ENCODE data around the gene RRAGC. TPM values are rescaled to one million over a fixed set of nuclear protein-coding genes. Genes with fewer than 3 reads are reported as not detected.
A peak's percentile ranks its signal among the peaks of the same experiment; 100 is the strongest.

The RRAGC gene
- total RNA-seq, 5 donors from 2014 or later (not counting 1 experiment from before 2014, with no cell fraction given), result 14.8 to 22.1 (median 18.8) TPM

- H3K4me3 Mint-ChIP-seq, result no peak overlapping the region
- ChIA-PET POLR2A (no interaction called here), CTCF (no interaction called here)
- DNase-seq (no peak), ATAC-seq (replicated peaks in 1 of 4) (no peak)
- H3K27ac Mint-ChIP-seq, result peak overlapping the region in 1 of 2 donors; percentile 16
- peaks cover 1 to 10% of the 10 kb centered on the region in 2 experiments for H3K4me1 ChIP-seq (ENCODE audit: control insufficient read depth in 1 of 2, extremely low read depth in 1 of 2, insufficient read depth in 2 of 2, low read length in 2 of 2)
- WGBS (ENCODE audit: insufficient coverage), result 90% methylated on average over 2 of the region's 4 CpGs
- peaks cover 18% of the 10 kb centered on the region for H3K36me3 Mint-ChIP-seq
- peaks cover 0 to 9% of the 10 kb centered on the region in 2 donors for H3K36me3 ChIP-seq (ENCODE audit: control insufficient read depth in 2 of 2, extremely low read depth in 1 of 2, insufficient read depth in 1 of 2, low read length in 1 of 2)
- no peak overlapping the region for H3K4me3 ChIP-seq (ENCODE audit: control insufficient read depth in 1 of 2, extremely low read depth in 1 of 2, low read length in 1 of 2)
- H3K27me3 ChIP-seq (replicated peaks in 1 of 2; ENCODE audit: control insufficient read depth in 2 of 2, extremely low read depth in 1 of 2, insufficient read depth in 2 of 2, low read length in 1 of 2), result no peaks in the 10 kb centered on the region
- H3K9me3 Mint-ChIP-seq, result no peaks in the 10 kb centered on the region
- H3K9me3 ChIP-seq, result no peaks in the 10 kb centered on the region
- no peaks in the 10 kb centered on the region for H3K27me3 Mint-ChIP-seq
- H3K27ac ChIP-seq (ENCODE audit: low read length), result no peak overlapping the region
- H3K4me1 Mint-ChIP-seq, result peaks cover 38 to 49% (median 47%) of the 10 kb centered on the region in 3 donors
Observed at GRCh38 chr1:38865112-38865715, 5.6 kb upstream of the RRAGC start.

- POLR2A ChIA-PET, result no interaction called here
- Mint-ChIP-seq H3K27me3 (no peaks in the 10 kb centered on the region), H3K4me1 (peaks cover 46 to 72% (median 62%) of the 10 kb centered on the region in 3 donors), H3K9me3 (no peaks in the 10 kb centered on the region), H3K4me3 (peak overlapping the region; percentile 81 to 94 (median 90)), H3K27ac (peak overlapping the region; percentile 76 to 83), H3K36me3 (peaks cover 11% of the 10 kb centered on the region)
- H3K4me1 ChIP-seq (ENCODE audit: control insufficient read depth in 1 of 2, extremely low read depth in 1 of 2, insufficient read depth in 2 of 2, low read length in 2 of 2), result peaks cover 9 to 28% of the 10 kb centered on the region in 2 experiments
- H3K4me3 ChIP-seq (ENCODE audit: control insufficient read depth in 1 of 2, extremely low read depth in 1 of 2, low read length in 1 of 2), result peak overlapping the region; percentile 83 to 89
- DNase-seq (no peak), ATAC-seq (replicated peaks in 1 of 4) (no peak)
- CTCF ChIA-PET, result no interaction called here
- WGBS (ENCODE audit: insufficient coverage), result 0% methylated on average over 3 of the region's 6 CpGs
- no peaks in the 10 kb centered on the region for H3K27me3 ChIP-seq (replicated peaks in 1 of 2; ENCODE audit: control insufficient read depth in 2 of 2, extremely low read depth in 1 of 2, insufficient read depth in 2 of 2, low read length in 1 of 2)
- H3K9me3 ChIP-seq, result no peaks in the 10 kb centered on the region
- H3K36me3 ChIP-seq (ENCODE audit: control insufficient read depth in 2 of 2, extremely low read depth in 1 of 2, insufficient read depth in 1 of 2, low read length in 1 of 2), result peaks cover 2 to 15% of the 10 kb centered on the region in 2 donors
- no peak overlapping the region for H3K27ac ChIP-seq (ENCODE audit: low read length)
Observed at GRCh38 chr1:38860454-38860795, 853 bp upstream of the RRAGC start.

- Mint-ChIP-seq H3K36me3 (peaks cover 17% of the 10 kb centered on the region), H3K9me3 (no peaks in the 10 kb centered on the region), H3K27ac (peak overlapping the region; percentile 86 to 87), H3K4me1 (peaks cover 48 to 73% (median 59%) of the 10 kb centered on the region in 3 donors), H3K27me3 (no peaks in the 10 kb centered on the region), H3K4me3 (peak overlapping the region; percentile 81 to 94 (median 90))
- peak; percentile 8 to 23 (median 20) for ATAC-seq (replicated peaks in 1 of 4)
- Histone ChIP-seq H3K27me3 (replicated peaks in 1 of 2; ENCODE audit: control insufficient read depth in 2 of 2, extremely low read depth in 1 of 2, insufficient read depth in 2 of 2, low read length in 1 of 2) (no peaks in the 10 kb centered on the region), H3K36me3 (ENCODE audit: control insufficient read depth in 2 of 2, extremely low read depth in 1 of 2, insufficient read depth in 1 of 2, low read length in 1 of 2) (peaks cover 5 to 23% of the 10 kb centered on the region in 2 donors), H3K27ac (ENCODE audit: low read length) (peak overlapping the region; percentile 49), H3K4me3 (ENCODE audit: control insufficient read depth in 1 of 2, extremely low read depth in 1 of 2, low read length in 1 of 2) (peak overlapping the region; percentile 77 to 85), H3K4me1 (ENCODE audit: control insufficient read depth in 1 of 2, extremely low read depth in 1 of 2, insufficient read depth in 2 of 2, low read length in 2 of 2) (peaks cover 9 to 28% of the 10 kb centered on the region in 2 experiments), H3K9me3 (no peaks in the 10 kb centered on the region)
- 0% methylated on average over 35 of the region's 51 CpGs for WGBS (ENCODE audit: insufficient coverage)
- POLR2A ChIA-PET, result no interaction called here
- CTCF ChIA-PET, result no interaction called here
- peak in 27 of 35 experiments; percentile 2 to 50 (median 13) for DNase-seq
Observed at GRCh38 chr1:38858833-38859560, 575 bp downstream of the RRAGC start.

- peak overlapping the region in 1 of 2 donors; percentile 1 for H3K27ac Mint-ChIP-seq
- H3K36me3 Mint-ChIP-seq, result peaks cover 39% of the 10 kb centered on the region
- peaks cover 34 to 40% (median 36%) of the 10 kb centered on the region in 3 donors for H3K4me1 Mint-ChIP-seq
Observed at GRCh38 chr1:38852780-38853179, 6.8 kb downstream of the RRAGC start.

DNA sequence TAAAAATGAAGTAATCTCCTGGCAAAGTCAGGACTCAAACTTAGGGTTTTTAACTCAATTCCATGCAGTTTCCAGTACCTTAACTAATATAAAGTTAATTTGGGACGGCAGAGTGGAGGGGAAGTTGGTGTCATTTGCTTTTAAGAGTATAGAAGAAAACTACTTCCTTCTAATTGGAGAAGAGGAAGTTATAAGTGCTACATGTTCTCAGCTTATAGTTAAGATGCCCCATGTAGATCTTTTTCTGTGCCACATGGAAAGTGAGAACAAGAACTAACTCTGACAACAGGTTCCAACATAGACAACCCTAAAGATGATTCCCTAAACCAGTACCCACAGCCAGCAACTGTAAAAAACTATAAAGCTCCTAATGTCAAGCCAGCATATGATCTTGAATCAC is 11.5 kb downstream of the RRAGC start:
- H3K27me3 Mint-ChIP-seq, result no peaks in the 10 kb centered on the region
- Histone ChIP-seq H3K9me3 (no peaks in the 10 kb centered on the region), H3K36me3 (ENCODE audit: control insufficient read depth in 2 of 2, extremely low read depth in 1 of 2, insufficient read depth in 1 of 2, low read length in 1 of 2) (peaks cover 19 to 61% of the 10 kb centered on the region in 2 donors), H3K4me3 (ENCODE audit: control insufficient read depth in 1 of 2, extremely low read depth in 1 of 2, low read length in 1 of 2) (no peak overlapping the region), H3K4me1 (ENCODE audit: control insufficient read depth in 1 of 2, extremely low read depth in 1 of 2, insufficient read depth in 2 of 2, low read length in 2 of 2) (peaks cover 0 to 3% of the 10 kb centered on the region in 2 experiments), H3K27me3 (replicated peaks in 1 of 2; ENCODE audit: control insufficient read depth in 2 of 2, extremely low read depth in 1 of 2, insufficient read depth in 2 of 2, low read length in 1 of 2) (no peaks in the 10 kb centered on the region), H3K27ac (ENCODE audit: low read length) (no peak overlapping the region)
- no peak overlapping the region for H3K27ac Mint-ChIP-seq
- DNase-seq (no peak), ATAC-seq (replicated peaks in 1 of 4) (no peak)
- WGBS (ENCODE audit: insufficient coverage), result no CpG with 5 or more reads among the region's 1 CpG
- H3K4me3 Mint-ChIP-seq, result no peak overlapping the region
- ChIA-PET POLR2A (no interaction called here), CTCF (interaction anchor here in 1 of 2 donors (0.7 kb wide), 1 partner anchor 11 kb away, joined by 3 read pairs; no protein-coding TSS in a partner anchor)
- H3K4me1 Mint-ChIP-seq, result peaks cover 20 to 27% (median 24%) of the 10 kb centered on the region in 3 donors
- H3K9me3 Mint-ChIP-seq, result peaks cover 0 to 3% (median 0%) of the 10 kb centered on the region in 3 donors
- peaks cover 51% of the 10 kb centered on the region for H3K36me3 Mint-ChIP-seq

More at GRCh38 chr1:38852780-38853179, 6.8 kb downstream of the RRAGC start:
- ChIA-PET CTCF (no interaction called here), POLR2A (no interaction called here)
- Histone ChIP-seq H3K36me3 (ENCODE audit: control insufficient read depth in 2 of 2, extremely low read depth in 1 of 2, insufficient read depth in 1 of 2, low read length in 1 of 2) (peaks cover 9 to 54% of the 10 kb centered on the region in 2 donors), H3K27ac (ENCODE audit: low read length) (no peak overlapping the region), H3K9me3 (no peaks in the 10 kb centered on the region), H3K27me3 (replicated peaks in 1 of 2; ENCODE audit: control insufficient read depth in 2 of 2, extremely low read depth in 1 of 2, insufficient read depth in 2 of 2, low read length in 1 of 2) (no peaks in the 10 kb centered on the region), H3K4me1 (ENCODE audit: control insufficient read depth in 1 of 2, extremely low read depth in 1 of 2, insufficient read depth in 2 of 2, low read length in 2 of 2) (peaks cover under 1 to 5% of the 10 kb centered on the region in 2 experiments), H3K4me3 (ENCODE audit: control insufficient read depth in 1 of 2, extremely low read depth in 1 of 2, low read length in 1 of 2) (no peak overlapping the region)
- Mint-ChIP-seq H3K4me3 (no peak overlapping the region), H3K9me3 (no peaks in the 10 kb centered on the region), H3K27me3 (no peaks in the 10 kb centered on the region)
- no CpG with 5 or more reads among the region's 4 CpGs for WGBS (ENCODE audit: insufficient coverage)
- DNase-seq, result no peak
- no peak for ATAC-seq (replicated peaks in 1 of 4)

GRCh38 chr1:38846210-38846609 is 13.4 kb downstream of the RRAGC start:
- Histone ChIP-seq H3K36me3 (ENCODE audit: control insufficient read depth in 2 of 2, extremely low read depth in 1 of 2, insufficient read depth in 1 of 2, low read length in 1 of 2) (peaks cover 21 to 62% of the 10 kb centered on the region in 2 donors), H3K9me3 (no peaks in the 10 kb centered on the region), H3K27me3 (replicated peaks in 1 of 2; ENCODE audit: control insufficient read depth in 2 of 2, extremely low read depth in 1 of 2, insufficient read depth in 2 of 2, low read length in 1 of 2) (no peaks in the 10 kb centered on the region), H3K4me3 (ENCODE audit: control insufficient read depth in 1 of 2, extremely low read depth in 1 of 2, low read length in 1 of 2) (no peak overlapping the region), H3K27ac (ENCODE audit: low read length) (no peak overlapping the region), H3K4me1 (ENCODE audit: control insufficient read depth in 1 of 2, extremely low read depth in 1 of 2, insufficient read depth in 2 of 2, low read length in 2 of 2) (peaks cover 0 to 3% of the 10 kb centered on the region in 2 experiments)
- Mint-ChIP-seq H3K4me1 (peaks cover 18 to 24% (median 20%) of the 10 kb centered on the region in 3 donors), H3K4me3 (no peak overlapping the region), H3K36me3 (peaks cover 47% of the 10 kb centered on the region), H3K9me3 (peaks cover 0 to 3% (median 0%) of the 10 kb centered on the region in 3 donors), H3K27me3 (no peaks in the 10 kb centered on the region), H3K27ac (no peak overlapping the region)
- DNase-seq, result no peak
- no peak for ATAC-seq (replicated peaks in 1 of 4)
- 85% methylated on average over 2 of the region's 3 CpGs for WGBS (ENCODE audit: insufficient coverage)
- POLR2A ChIA-PET, result interaction anchor here in 1 of 2 donors (0.6 to 0.7 kb wide), 2 partner anchors 475 to 835 kb away, joined by 5 to 7 read pairs; no protein-coding TSS in a partner anchor
- CTCF ChIA-PET, result interaction anchor here in 1 of 2 donors (0.7 to 1.1 kb wide), 3 partner anchors 10 to 246 kb away, joined by 3 to 4 read pairs (median 3); partner anchors contain the start of gene NDUFS5

Measured in T-cell (primary cell).